Stimulated activated CD8-positive, alpha-beta memory T cell treated with anti-CD3 and anti-CD28 coated beads, Interleukin-4, amount 100 ng/mL, for 1 hour (primary cell): ENCODE data around the gene TGM1.
"Not testable (repeated sequence)": the region's sequence is repeated elsewhere in the genome, so short reads cannot be mapped to it uniquely, and the experiment has no call there.

ENCODE experiments used
- DNase-seq, 2 donors: peaks; one replicate each; pipeline ENCODE4 v3.0.0-alpha.2; 2020; ENCODE audit warnings: low read depth in 2 of 2, low spot score in 1 of 2

The TGM1 gene

DNA sequence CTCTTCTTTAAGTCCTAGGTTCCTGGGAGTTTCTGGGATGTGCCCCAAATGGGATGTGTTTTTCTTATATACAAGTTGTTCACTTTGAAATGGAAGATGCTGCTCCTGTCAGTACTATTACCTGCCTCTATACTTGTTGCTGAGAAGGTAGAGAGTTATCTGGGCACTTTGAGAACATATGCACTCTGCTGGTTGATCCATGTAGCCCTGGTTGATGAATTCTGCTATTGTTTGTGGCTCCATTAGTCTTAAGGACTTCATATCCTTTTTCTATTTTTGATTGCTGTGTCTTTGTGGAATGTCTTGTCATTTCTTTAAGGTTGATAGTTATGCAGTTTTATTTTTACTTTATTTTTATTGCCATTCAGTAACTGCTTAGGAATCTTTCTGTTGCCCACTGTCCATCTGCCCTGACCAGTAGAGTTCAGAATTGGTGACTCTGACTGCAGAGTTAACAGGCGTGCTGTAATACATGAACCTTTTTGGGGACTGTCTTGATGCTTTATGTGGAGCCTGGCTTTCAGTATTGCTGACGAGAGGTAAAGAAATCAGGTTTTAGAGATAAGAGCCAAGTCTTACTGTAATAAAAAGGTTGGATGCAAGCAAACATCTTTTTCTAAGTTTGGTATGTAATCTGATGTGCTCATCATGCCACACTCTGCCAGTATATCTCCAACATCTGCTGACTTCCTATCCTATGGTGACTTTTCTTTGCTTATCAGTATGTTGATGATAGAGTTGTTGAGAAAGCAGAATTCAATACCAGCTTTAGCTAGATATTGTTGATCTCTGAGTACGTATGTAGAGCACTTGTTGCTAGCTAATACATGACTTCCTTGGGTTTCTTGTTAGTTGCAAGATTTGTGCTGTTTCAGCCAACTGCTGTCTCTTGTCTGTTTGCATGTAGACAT is 28.6 kb downstream of the TGM1 start:
- no peak for DNase-seq

DNA sequence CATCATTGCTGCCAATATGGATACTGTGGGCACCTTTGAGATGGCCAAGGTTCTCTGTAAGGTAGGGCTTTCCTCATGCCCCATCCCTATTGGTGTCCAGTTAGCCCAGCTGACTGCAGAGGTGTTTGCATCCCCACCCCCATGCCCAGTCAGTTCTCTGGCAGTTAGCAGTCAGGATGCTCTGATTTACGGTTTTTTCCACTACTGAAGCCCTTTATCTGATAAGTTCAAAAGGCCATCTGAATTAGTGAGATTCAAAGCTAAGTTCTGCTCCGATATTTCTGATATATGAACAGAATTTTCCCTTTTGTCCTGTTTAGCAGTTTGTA is 29.5 kb downstream of the TGM1 start:
- no peak for DNase-seq

DNA sequence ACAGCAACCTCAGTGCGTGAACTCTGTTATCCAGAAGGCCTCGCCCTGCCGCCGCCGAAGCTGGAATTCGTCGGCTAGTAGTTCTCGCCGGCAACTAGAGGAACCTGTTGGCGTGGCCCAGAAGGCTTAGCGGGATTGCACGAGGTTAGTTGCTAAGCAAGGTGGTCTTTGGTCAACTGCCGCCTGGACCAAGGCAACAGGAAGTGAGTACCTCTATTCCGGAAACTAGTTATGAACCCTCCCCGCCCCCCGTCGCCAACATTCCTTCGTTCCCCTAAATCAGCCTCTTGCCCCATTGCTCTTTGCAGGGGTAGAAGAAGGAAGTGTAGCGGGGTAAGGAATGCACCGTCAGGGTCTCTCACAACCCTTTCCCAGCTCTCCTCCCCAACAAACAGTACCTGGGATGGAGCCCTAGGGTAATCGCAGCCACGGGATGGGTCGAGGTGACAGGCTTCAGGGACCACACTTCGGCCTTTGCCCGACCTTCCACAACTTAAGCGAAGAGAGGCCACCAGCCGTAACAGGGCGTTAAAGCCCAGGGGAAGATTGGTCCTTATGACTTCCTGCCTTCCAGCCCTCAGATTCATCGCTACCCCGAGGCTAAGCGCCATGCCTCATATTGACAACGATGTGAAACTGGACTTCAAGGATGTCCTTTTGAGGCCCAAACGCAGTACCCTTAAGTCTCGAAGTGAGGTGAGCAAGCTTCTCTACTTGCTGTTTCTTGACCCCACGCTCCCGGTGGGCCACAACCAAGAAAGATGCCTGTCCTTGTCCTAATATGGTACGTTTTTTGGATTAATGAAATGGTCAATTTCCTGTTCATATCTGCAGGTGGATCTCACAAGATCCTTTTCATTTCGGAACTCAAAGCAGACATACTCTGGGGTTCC is 30.1 kb downstream of the TGM1 start, which contains the start of gene GMPR2:
TSS of gene GMPR2 (plus strand) at position 285 of the 893 bp plus-strand sequence. CDS start at position 610, 325 bp downstream.
- no peak for DNase-seq

DNA sequence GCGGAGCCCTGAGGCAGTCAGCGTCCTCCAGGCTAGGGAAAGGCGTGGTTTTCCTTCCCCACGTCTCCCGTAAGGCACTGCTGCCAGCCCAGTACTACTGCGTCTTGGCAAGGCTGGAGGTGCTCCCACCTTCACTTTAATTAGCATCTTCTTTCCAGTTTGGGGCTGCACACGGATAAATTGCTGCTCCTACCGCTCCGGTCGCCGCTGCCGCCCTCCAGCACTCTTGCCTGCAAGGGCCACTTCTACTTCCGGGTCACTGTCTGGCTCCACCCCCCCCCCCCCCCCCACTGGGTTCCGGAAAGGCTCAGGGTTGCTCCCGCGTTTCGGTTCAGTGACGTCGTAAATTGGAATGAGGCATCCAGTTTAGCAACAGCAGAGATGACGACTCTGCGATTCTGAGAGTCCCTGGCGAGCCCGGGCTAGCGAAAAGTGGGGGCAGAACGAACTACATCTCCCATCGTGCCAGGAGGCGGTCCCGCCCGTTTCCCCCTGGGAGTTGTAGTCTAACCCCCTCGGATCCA is 30.8 kb downstream of the TGM1 start, which contains the start of gene NEDD8:
TSS of gene NEDD8 (minus strand) at position 247 of the 524 bp plus-strand sequence. CDS start at position 147, 100 bp downstream.
- DNase-seq, result peak; percentile 59 to 75

DNA sequence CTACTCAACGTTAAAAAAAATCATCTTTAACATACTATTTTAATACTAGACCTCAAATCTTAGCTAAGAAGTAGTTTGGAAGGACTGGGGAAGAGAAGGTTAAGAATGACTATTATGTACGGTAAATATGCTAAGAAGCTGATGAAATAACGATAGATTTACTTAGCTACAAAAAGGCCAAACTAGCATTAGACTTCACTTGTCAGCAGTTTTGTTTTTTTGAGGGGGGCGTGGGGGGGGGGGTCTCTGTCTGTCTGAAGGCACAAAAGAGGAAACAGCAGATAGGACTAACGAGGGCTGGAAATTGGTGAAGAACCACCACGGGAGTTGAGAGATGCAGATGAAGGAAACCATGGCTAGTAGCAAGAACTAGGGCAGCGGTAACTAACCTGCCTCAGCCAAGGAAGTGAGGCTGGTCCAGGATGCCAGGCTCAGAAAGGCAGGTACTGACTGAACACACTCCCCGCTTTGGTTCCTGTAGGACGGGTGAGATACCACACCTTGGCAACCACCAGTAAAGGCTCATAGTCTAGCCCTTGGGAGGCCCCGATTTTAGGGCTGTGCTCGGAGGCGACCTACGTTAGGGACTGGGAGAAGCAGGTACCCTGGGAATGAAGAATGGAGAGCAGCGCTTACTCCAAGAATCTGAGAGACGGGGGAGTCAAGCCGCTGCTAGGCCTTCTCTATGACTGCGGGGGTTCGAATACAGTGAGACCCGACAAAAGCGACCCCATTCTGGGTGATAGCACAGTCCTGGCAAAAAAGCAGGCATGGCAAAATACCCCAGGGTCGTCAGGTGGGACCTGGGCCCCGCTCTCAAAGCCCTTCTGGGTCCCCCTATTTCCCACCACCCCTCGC is 31.5 kb downstream of the TGM1 start:
- no peak for DNase-seq

DNA sequence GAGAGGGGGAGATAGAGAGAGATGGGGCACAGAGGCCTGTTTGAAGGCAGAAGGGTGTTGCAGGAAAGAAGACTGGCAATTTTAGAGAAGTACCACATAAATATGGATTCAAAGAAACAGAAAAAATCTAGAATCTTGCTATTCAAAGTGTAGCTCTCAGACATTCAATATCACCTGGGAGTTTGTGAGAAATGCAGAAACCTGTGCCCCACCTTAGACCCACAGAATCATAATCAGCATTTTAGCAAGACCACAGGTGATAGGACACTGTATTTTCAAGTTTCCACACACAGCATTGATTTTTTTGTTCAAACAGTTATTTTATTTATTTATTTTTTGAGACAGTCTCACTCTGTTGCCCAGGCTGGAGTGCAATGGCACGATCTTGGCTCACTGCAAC is 34.1 kb downstream of the TGM1 start:
- DNase-seq, result no peak

DNA sequence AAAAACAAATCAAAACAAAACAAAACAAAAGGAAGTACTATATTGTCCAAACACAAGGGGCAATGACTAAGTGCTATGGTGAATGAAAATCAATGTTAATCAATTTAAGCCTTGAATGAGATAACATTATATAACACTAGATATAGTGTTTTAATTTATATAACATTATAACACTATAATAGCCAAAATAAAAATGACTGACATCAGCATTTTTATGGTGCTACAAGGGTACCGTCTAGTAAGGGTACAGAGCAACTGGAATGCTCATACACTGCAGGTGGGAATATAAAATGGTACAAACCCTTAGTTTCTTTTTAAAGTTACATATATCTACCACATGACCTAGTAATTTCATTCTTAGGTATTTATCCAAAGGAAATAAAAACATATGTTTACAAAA is 36.5 kb downstream of the TGM1 start:
- no peak for DNase-seq

DNA sequence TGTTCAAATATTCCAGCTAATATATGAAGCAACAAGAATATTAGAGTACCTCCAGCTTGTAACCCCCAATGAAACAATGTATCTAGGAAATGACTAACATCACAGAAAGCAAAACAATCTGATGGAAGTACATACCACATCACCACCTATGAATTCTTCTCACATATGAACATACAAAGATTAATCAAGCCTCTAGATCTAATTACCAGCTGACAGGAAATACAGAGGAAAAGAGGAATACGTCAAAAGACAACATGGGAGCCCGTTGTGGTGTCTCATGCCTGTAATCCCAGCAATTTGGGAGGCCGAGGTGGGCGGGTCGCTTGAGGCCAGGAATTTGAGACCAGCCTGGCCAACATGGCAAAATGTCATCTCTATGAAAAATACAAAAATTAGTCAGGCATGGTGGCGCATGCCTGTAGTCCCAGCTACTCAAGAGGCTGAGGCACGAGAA is 38.3 kb downstream of the TGM1 start:
- no peak for DNase-seq

DNA sequence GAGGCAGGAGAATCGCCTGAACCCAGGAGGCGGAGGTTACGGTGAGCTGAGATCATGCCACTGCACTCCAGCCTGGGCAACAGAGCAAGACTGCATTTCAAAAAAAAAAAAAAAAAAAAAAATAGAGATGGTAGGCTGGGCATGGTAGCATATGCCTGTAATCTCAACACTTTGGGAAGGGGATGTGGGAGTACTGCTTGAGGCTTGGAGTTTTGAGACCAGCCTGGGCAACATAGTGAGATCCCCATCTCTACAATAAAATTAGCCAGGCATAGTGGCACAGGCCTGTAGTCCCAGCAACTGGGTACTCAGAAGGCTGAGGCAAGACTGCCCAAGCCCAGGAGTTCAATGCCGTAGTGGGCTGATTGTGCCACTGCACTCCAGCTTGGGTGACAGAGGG is 40.0 kb downstream of the TGM1 start:
- not testable (repeated sequence) for DNase-seq

DNA sequence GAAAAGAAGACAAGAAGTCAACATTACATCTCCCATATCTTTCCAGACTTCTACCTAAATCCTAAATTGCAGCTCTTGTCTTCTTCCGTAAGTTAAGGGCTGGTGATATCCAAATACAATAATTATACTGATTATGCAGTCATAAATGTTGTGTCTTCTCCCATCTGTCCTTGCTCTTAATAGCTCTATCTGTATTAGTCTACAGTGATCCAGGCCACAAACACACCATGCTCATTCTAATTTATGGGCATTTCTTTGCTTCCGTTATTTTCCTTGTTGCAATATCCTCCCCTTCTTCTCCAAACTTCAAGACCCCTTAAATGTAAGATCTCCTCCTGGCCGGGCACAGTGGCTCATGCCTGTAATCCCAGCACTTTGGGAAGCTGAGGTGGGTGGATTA is 43.5 kb downstream of the TGM1 start:
- DNase-seq, result no peak

DNA sequence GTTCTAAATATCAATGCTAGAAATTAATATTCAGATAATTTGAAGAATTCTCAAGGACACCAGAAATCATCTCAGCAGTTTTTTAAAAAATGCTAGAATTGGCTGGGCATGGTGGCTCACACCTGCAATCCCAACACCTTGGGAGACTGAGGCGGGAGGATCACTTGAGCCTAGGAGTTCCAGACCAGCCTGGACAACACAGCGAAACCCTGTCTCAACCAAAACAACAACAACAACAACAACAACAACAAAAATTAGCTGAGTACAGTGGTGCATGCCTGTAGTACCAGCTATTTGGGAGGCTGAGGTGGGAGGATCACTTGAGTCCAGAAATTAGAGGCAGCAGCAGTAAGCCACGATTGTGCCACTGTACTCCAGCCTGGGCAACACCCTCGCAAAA is 43.9 kb downstream of the TGM1 start:
- no peak for DNase-seq

DNA sequence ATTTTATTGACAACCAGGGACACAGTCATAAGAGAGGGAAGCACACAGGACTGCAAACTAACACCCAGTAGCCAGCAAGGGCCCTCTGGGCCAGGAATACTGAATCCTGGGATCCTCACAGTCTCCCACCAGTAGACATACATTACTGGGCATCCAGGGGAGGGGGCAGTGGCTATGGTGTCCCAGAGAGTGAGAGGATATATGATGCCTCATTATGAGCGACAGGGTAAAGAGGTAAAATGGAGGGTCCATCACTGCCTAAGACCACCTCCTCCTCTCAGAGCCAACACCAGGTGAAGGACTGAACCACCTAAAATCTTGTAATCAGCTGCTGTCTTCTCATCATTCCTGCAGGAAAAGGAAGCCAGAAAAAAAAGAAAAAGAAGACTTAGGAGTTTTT is 46.1 kb downstream of the TGM1 start:
- not testable (repeated sequence) for DNase-seq

DNA sequence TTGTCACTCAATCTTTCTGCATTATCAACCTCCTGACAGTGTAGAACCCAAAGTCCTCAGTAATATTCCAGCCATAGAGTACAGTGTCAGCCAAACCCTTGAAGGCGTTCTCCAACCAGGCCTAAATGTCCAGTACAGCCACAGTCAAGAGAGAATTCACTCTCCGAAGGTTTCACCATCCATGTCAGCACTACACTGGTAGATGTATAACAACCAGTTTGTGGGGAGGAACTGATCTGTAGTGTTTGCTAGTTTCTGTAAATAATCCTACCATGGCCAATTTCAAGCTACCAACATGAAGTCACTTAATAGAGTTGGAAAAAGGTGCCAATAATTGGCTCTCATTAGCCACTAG is 46.7 kb downstream of the TGM1 start:
- DNase-seq, result no peak

DNA sequence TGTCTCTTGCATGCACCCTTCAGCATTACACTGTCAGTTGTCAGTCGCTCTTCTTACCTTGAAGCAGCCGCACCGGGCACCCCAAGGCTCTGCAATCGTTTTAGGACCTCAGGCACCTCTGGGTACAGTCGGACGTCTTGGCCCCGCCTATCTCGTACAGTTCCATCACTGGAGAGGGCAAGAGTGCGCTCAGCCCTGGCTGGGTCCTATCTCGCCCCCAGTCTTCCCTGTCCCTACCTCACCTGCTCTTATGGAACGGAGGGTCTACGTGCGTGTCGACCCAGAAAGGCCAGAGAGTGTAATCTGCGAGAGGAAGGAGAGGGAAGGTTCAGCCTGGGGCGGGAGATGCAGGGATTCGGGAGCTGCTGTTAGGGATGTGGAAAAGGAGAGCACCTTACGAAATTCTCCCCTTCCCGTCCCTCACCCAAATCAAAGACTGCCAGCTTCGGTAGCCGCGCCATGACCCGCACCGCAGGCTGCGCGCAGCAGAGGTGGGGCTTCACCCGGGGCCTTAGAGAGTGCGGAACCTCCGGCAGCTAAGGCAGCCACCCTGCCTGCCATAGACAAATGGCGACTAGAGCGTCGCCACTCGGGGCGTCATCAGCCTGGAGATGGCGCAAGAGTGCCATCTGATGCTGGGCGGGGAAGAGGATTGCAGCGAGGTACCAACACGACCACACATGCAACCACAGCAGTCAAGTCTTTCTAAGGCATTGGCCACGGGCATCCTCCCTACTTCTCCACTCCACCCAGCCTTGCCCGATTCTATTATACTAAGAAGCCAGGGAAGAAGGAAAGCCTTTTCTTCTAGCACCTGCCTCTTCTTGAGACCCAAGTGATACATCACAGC is 47.3 kb downstream of the TGM1 start, which contains the start of gene MDP1:
TSS of gene MDP1 (minus strand) at position 572 of the 850 bp plus-strand sequence. CDS start at position 461, 111 bp downstream.
- DNase-seq, result peak; percentile 52 to 72

DNA sequence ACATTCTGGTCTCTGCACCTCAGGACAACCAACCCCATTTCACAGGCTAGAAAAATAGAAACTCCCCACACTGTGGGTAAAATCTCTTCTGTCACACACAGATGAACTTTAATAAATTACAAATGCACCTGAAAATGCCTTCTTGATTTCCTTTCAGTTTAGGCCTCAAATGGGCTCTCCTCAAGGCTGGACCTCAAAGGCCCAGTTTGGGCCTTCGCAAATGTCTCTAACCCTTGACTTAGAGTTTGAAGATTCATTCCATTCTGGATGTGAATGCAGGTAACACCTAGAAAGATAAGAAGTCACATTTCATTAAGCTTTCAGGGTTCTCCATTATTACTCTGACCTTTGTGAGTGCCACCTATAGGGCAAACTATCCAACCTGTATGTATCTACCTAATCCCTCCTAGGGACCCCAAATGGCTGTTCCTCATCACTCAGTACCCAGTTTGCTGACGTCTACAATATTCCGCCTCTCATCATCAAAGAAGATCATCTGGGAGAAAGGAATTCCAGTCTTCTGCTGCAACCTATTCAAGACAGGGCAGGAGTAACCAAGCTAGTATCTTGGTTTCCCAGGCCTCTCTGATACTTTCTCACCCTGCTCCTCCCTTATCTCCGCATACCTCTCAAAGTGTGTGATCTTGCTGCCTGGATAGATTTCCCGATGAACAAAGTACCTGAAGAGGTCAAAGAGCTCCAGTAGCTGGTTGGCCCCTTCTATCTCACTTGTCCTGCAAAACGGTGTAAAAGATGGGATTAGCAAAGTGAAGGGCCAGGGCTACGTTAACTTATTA is 48.9 kb downstream of the TGM1 start:
- DNase-seq, result no peak

DNA sequence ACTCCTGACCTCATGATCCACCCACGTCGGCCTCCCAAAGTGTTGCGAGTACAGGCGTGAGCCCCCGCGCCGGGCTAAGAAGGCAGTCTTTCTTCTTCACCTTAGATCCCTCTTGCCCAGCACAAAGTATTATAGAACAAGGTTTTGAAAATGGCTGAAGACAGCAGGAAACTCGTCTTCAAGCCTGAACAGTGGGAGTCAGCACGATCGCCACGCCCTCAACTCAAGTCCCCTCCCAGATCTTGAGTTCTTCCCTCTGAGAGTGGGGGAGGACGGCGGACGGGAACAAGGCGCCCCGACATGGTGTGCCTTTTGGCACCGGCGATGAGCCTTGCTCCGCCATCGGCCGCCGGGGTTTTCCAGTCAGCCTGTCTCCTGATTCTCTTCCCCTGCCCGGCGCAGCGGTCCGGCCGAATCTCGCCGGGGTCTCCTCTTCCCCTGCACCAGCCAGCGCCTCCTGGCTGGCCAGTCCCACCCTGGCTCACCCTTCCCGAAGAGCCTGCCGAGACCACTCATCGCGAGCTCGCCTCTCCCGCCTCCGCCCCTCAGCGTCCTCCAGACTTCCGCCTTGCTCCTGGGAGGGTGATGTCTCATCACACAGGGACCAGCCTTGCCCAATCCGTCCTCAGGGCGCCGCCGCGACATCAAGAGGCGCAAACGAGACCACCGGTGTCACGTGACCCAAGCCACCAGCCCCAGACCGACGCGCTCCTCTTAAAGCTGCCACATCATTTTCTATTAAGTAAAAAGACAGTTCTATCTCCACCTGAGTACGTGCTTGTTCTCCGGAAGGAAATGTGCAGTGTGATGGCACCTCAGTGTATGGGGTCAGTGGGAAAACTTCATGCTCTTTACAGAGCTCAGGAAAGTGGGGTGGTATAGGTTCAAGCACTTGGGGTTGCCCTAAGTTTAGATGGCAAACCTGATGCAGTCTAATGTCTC is 49.8 kb downstream of the TGM1 start, which contains the start of gene CHMP4A:
TSS of gene CHMP4A (minus strand) at position 565 of the 942 bp plus-strand sequence. CDS start at position 516, 49 bp downstream.
- peak; percentile 88 to 93 for DNase-seq

DNA sequence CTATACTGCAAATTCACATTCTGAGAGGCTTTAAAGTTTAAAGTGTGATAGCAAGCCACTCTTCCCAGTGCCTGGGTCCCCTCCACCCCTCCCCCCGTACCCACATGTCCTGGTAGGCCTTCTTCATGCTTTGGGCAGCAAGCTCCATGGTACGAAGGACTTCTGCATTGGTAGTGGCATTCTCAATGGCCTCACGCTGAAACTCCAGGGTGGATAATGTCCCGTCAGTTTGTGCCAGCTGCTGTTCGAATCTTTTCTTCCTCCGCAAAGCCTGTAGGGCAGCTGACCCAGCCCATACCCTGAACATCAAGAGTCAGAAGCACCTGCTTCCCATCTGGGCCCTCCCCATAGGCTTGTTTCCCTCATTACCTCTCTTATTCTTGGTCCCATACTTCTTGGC is 51.7 kb downstream of the TGM1 start:
- DNase-seq, result no peak

DNA sequence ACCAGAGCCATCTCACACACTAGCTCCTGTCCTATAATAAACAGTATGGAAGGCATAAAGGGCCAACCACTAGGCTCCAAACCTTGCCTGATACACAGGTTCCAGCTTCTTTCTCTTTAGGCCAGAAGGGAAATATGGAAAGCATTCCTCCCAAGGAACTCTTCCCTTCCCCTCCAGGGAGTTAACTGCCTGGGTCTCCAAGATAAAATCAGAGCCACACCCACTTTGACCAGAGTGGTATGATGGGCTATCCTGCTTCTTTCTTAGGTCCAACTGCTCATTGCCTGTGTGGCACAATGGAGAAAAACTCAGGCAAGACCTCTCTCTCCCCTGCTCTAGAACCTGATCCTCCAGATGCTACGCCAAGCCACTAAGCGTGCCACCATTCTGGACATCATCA is 55.4 kb downstream of the TGM1 start:
- DNase-seq, result no peak
